ENCODE data around the gene PLA2G4C. TPM values are rescaled to one million over a fixed set of nuclear protein-coding genes. Genes with fewer than 3 reads are reported as not detected.

Gene PLA2G4C
- total RNA-seq, 2 experiments from 2014 or later, result 10.8 to 11.5 TPM

DNA sequence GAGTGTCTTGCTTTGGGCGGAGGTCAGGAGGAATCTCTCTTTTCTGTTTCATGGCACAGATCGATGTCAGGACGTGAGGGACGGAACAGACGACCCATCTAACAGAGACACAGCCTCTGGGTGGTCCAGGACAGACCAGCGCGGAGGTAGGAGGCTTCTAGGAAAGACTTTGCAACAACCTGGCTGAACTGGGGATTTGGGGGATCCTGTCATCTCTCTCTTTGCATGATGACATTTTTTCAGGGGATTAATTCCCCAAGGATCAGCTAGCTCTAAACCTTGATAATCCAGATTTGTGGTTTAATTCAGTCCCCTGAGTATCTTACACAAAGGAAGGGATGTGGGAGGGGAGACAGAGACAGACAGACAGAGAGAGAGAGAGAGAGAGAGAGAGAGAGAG, 81.2 kb downstream of the PLA2G4C start:
- Mint-ChIP-seq H3K4me3 (no peak overlapping the region), H3K4me1 (no peaks in the 10 kb centered on the region), H3K36me3 (ENCODE audit: low read depth) (no peaks in the 10 kb centered on the region), H3K27me3 (peaks cover 12% of the 10 kb centered on the region), H3K9me3 (no peaks in the 10 kb centered on the region), H3K27ac (no peak overlapping the region)
- ChIA-PET POLR2A (no interaction called here), CTCF (interaction anchor here (1.3 kb wide), 1 partner anchor 159 kb away, joined by 3 read pairs; no protein-coding TSS in a partner anchor)
- no peak for DNase-seq

DNA sequence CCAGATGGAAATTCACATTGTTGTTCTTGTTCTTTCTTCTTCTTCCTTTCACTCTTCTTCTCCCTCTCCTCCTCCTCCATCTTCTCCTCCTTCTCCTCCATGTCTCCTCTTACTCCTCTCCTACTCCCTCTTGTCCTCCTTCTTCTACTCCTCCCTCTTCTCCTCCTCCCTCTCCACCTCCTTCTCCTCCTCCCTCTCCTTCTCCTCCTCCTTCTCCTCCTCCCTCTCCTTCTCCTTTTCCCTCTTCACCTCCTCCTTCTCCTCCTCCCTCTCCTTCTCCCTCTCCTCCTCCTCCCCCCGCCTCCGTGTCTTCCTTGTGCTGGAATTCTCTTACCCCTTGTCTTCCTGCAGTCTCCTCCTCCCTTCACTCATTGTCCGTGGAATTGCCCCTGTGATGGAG, 85.1 kb downstream of the PLA2G4C start:
- peaks cover 13% of the 10 kb centered on the region for H3K27me3 Mint-ChIP-seq
- H3K4me1 Mint-ChIP-seq, result no peaks in the 10 kb centered on the region
- no peak for DNase-seq
- no peaks in the 10 kb centered on the region for H3K9me3 Mint-ChIP-seq
- no peak overlapping the region for H3K27ac Mint-ChIP-seq
- ChIA-PET CTCF (no interaction called here), POLR2A (no interaction called here)
- no peaks in the 10 kb centered on the region for H3K36me3 Mint-ChIP-seq (ENCODE audit: low read depth)
- no peak overlapping the region for H3K4me3 Mint-ChIP-seq

DNA sequence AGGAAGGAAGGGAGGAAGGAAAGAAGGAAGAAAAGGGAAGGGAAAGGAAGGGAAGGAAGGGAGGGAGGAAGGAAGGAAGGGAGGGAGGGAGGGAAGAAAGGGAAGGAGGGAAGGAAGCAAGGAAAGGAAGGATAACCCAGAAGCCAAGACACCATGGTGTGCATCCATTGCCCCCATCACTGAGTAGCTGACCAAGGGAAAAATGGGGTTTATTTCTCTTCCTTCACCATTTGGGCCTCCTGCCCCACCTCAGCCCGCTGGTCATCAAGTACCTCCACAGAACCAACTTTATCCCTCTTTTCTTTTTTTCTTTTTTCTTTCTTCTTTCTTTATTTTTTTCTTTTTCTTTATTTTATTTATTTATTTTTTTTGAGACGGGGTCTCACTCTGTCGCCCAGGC, 87.1 kb downstream of the PLA2G4C start:
- no peaks in the 10 kb centered on the region for H3K4me1 Mint-ChIP-seq
- H3K36me3 Mint-ChIP-seq (ENCODE audit: low read depth), result no peaks in the 10 kb centered on the region
- CTCF ChIA-PET, result no interaction called here
- H3K27ac Mint-ChIP-seq, result no peak overlapping the region
- H3K9me3 Mint-ChIP-seq, result no peaks in the 10 kb centered on the region
- H3K27me3 Mint-ChIP-seq, result peaks cover 15% of the 10 kb centered on the region
- DNase-seq, result no peak
- H3K4me3 Mint-ChIP-seq, result no peak overlapping the region
- POLR2A ChIA-PET, result no interaction called here

DNA sequence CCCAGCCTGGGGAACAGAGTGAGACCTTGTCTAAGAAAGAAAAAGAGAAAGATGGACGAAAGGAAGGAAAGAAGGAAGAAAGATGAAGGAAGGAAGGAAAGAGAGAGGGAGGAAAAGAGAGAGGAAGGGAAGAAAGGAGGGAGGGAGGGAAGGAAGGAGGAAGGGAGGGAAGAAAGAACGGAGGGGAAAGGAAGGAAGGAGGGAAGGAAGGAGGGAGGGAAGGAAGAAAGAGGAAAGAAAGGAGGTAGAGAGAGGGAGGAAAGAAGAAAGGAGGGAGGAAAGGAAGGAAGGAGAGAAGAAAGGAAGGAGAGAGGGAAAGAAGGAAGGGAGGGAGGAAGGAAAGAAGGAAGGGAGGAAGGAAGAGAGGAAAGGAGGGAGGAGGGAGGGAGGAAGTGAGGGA, 87.6 kb downstream of the PLA2G4C start:
- no peaks in the 10 kb centered on the region for H3K36me3 Mint-ChIP-seq (ENCODE audit: low read depth)
- peaks cover 14% of the 10 kb centered on the region for H3K27me3 Mint-ChIP-seq
- no peaks in the 10 kb centered on the region for H3K9me3 Mint-ChIP-seq
- CTCF ChIA-PET, result no interaction called here
- H3K4me1 Mint-ChIP-seq, result no peaks in the 10 kb centered on the region
- DNase-seq, result no peak
- H3K4me3 Mint-ChIP-seq, result no peak overlapping the region
- H3K27ac Mint-ChIP-seq, result no peak overlapping the region
- POLR2A ChIA-PET, result no interaction called here

DNA sequence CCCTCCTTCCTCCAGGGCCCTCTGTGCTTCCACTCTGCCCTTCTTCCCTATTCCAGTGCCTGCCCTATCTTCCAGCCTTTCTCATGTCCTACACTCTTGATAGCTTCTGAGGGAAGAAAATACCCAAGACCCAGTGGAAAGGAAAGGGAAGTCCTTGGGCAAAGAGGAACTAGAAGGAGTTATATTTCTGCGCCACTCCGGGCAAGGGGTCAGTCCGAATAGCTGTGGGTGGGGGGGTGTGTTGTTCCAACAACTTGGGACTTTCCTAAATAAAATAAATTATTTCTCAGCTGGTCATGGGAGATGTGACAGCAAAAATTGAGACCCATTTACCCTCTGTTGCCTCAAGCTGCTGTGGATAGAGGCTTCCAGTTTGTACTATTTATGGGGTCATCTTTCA, 89.9 kb downstream of the PLA2G4C start:
- no peak for DNase-seq
- H3K27me3 Mint-ChIP-seq, result peaks cover 13% of the 10 kb centered on the region
- H3K9me3 Mint-ChIP-seq, result no peaks in the 10 kb centered on the region
- no peak overlapping the region for H3K27ac Mint-ChIP-seq
- no peak overlapping the region for H3K4me3 Mint-ChIP-seq
- ChIA-PET CTCF (no interaction called here), POLR2A (no interaction called here)
- H3K36me3 Mint-ChIP-seq (ENCODE audit: low read depth), result no peaks in the 10 kb centered on the region
- H3K4me1 Mint-ChIP-seq, result no peaks in the 10 kb centered on the region

DNA sequence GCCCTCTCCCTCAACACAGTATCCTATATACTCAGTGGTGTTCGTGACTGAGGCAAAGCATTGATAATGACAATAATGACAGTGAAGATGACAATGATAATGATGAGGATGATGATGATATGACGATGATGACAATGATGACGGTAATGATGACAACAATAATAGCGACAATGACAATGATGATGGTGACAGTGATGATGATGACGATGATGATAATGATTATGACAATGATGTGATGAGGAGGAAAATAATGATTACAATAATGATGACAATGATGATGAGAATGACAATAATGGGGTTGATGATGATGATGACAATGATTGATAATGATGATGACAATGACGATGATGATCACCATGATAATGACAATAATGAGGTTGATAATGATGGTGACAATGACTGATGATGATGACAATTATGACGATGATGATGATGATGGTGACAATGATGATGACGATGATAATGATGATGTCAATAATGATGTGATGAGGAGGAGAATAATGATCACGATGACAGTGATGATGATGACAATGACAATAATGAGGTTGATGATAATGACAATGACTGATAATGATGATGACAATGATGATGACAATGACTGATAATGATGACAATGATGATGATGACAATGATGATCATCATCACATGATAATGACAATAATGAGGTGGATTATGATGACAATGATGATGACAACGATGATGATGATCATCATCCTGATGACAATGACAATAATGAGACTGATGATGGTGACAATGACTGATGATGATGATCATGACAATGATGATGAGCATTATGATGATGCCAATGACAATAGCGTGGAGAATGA, 99.5 kb downstream of the PLA2G4C start:
- Mint-ChIP-seq H3K36me3 (ENCODE audit: low read depth) (no peaks in the 10 kb centered on the region), H3K27me3 (peaks cover 5% of the 10 kb centered on the region), H3K4me1 (no peaks in the 10 kb centered on the region), H3K9me3 (no peaks in the 10 kb centered on the region), H3K27ac (no peak overlapping the region), H3K4me3 (no peak overlapping the region)
- CTCF ChIA-PET, result no interaction called here
- DNase-seq, result no peak
- POLR2A ChIA-PET, result no interaction called here

DNA sequence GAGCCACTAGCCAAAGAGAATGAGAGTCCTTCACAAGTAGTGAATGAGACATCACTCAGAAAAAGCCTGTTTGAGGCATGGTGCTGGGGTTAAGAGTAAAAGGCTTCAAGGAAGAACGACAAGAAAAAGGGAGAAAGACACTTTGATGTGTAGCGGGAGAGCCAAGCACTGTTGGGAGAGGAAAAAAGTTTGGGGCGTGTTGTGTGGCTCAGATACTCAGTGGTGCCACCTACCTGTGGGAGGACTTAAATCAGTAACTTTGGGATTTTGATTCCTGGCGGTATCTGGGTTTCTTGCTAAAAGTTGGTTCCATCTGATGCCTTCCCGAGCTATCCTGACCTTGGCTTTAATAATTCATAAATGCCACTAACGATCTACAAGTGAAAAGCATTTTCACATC, 103.9 kb downstream of the PLA2G4C start:
- no peaks in the 10 kb centered on the region for H3K4me1 Mint-ChIP-seq
- no peak overlapping the region for H3K4me3 Mint-ChIP-seq
- ChIA-PET CTCF (no interaction called here), POLR2A (no interaction called here)
- H3K36me3 Mint-ChIP-seq (ENCODE audit: low read depth), result no peaks in the 10 kb centered on the region
- peaks cover 4% of the 10 kb centered on the region for H3K27me3 Mint-ChIP-seq
- no peak for DNase-seq
- H3K27ac Mint-ChIP-seq, result no peak overlapping the region
- no peaks in the 10 kb centered on the region for H3K9me3 Mint-ChIP-seq

DNA sequence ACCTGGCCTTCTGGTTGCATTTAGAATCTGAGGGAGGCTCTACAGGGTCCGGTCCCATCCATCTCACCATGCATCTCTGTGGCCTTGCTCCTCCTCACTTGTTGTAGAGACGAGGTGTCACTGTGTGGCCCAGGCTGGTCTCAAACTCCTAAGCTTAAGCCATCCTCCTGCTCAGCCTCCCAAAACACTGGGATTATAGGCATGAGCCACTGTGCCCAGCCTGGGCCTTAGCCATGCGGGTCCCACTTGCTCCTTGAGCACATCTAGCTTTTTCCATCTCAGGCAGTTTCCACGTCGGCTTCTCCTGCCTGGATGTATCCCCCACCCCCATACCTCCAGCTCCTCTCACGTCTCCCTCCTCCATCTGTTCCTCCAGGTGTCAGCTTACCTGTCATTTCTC, 106.4 kb downstream of the PLA2G4C start:
- no peaks in the 10 kb centered on the region for H3K9me3 Mint-ChIP-seq
- CTCF ChIA-PET, result interaction anchor here (1.0 kb wide), 1 partner anchor 14 kb away, joined by 4 read pairs; no protein-coding TSS in a partner anchor
- DNase-seq, result no peak
- no peaks in the 10 kb centered on the region for H3K4me1 Mint-ChIP-seq
- peaks cover 4% of the 10 kb centered on the region for H3K27me3 Mint-ChIP-seq
- no peaks in the 10 kb centered on the region for H3K36me3 Mint-ChIP-seq (ENCODE audit: low read depth)
- POLR2A ChIA-PET, result no interaction called here
- no peak overlapping the region for H3K27ac Mint-ChIP-seq
- no peak overlapping the region for H3K4me3 Mint-ChIP-seq

DNA sequence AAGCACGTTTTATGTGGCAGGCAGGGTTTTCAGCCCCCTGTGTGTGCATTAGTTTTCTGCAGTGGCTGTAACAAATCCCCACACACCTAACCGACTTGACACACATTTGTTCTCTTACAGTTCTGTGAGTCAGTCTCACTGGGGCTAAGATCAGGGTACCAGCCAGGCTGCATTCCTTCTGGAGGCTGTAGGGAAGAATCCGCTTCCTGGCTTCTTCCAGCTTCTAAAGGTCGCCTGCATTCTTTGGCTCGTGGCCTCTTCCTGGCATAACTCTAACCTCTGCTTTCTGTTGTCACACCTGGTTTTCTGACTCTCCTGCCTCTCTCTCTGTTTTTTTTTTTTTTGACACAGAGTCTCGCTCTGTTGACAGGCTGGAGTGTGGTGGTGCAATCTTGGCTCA, 109.8 kb downstream of the PLA2G4C start:
- Mint-ChIP-seq H3K4me1 (no peaks in the 10 kb centered on the region), H3K9me3 (no peaks in the 10 kb centered on the region), H3K27ac (no peak overlapping the region), H3K36me3 (ENCODE audit: low read depth) (no peaks in the 10 kb centered on the region), H3K4me3 (no peak overlapping the region), H3K27me3 (peaks cover 9% of the 10 kb centered on the region)
- ChIA-PET POLR2A (no interaction called here), CTCF (no interaction called here)
- no peak for DNase-seq

DNA sequence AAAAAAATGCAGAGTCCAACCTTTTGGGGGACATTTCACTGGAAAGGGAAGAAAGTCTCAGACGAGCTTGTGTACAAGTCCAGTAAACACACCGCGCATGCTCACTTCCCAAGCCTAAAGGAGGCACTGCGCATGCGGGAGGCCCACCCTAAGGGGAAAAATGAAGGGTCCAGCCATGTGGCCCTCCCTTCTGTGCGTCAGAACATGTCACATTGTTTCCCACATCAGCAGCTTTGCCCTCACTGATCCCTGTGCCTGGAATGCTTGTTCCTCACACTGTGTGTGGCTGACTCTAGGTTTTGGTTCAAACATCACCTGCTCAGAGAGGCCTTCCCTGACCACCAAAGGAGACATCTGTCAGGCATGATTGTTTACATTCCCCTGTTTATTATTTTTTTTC, 111.8 kb downstream of the PLA2G4C start:
- Mint-ChIP-seq H3K4me1 (no peaks in the 10 kb centered on the region), H3K27me3 (peaks cover 12% of the 10 kb centered on the region), H3K27ac (no peak overlapping the region), H3K9me3 (no peaks in the 10 kb centered on the region), H3K36me3 (ENCODE audit: low read depth) (no peaks in the 10 kb centered on the region), H3K4me3 (no peak overlapping the region)
- no peak for DNase-seq
- ChIA-PET POLR2A (no interaction called here), CTCF (no interaction called here)

Other genes starting within 250 kb of the PLA2G4C start
- not detected for gene SULT2A1, start 224.5 kb downstream of the PLA2G4C start, total RNA-seq
- gene BSPH1, start 118.6 kb downstream of the PLA2G4C start, total RNA-seq, result not detected
- gene ELSPBP1, start 116.2 kb downstream of the PLA2G4C start, total RNA-seq, result not detected
- not detected for gene CABP5, start 66.7 kb downstream of the PLA2G4C start, total RNA-seq
- gene LIG1, start 59.5 kb upstream of the PLA2G4C start, total RNA-seq, result 100 to 1,000 TPM; 137 to 146 TPM
- 1 to 10 TPM; 7.0 to 7.8 TPM for gene ZSWIM9, start 59.9 kb upstream of the PLA2G4C start, total RNA-seq
- 100 to 1,000 TPM; 247 to 253 TPM for gene CARD8, start 145.1 kb upstream of the PLA2G4C start, total RNA-seq
- under 1 TPM; 0.15 to 0.20 TPM for gene ZNF114, start 159.3 kb upstream of the PLA2G4C start, total RNA-seq
- gene EMP3, start 214.7 kb upstream of the PLA2G4C start, total RNA-seq, result 100 to 1,000 TPM; 418 to 447 TPM

Data from activated CD4-positive, alpha-beta memory T cell treated with anti-CD3 and anti-CD28 coated beads, Interleukin-2, amount 10 ng/mL, durations not matched to agents 7 days and 5 days (primary cell).